Measurements from ENCODE around the gene C17orf58.

- TF ChIP-seq SAP30 (IDR thresholded peaks at IDR 0.05; ENCODE audit: insufficient read depth, insufficient replicate concordance, low read length), result no peak
- 0 out of 2 replicates have a peak, but pooled peaks have one; percentile 39 for TF ChIP-seq ATF3 (IDR thresholded peaks at IDR 0.05; ENCODE audit: insufficient read depth, low read depth, low read length)
- no peak for TF ChIP-seq NRF1 (IDR thresholded peaks at IDR 0.05; ENCODE audit: low read depth, low read length)
- TF ChIP-seq MAX (IDR thresholded peaks at IDR 0.05), result no peak; the same call in 1 of the 2 replicates
- peak in 1 of 2 experiments; percentile 78; a peak in 2 of 3 replicates for TF ChIP-seq POLR2A (IDR thresholded peaks at IDR 0.05; ENCODE audit: control extremely low read depth in 1 of 2, low read depth in 2 of 2, low read length in 2 of 2)
- no peak for TF ChIP-seq CTCF (IDR thresholded peaks at IDR 0.05; ENCODE audit: control extremely low read depth in 1 of 3, insufficient read depth in 1 of 3, low read depth in 1 of 3, low read length in 3 of 3)
- TF ChIP-seq BRCA1 (IDR thresholded peaks at IDR 0.05; ENCODE audit: low read depth, low read length), result no peak
Observed at GRCh38 chr17:68033636-68034451, 37.6 kb upstream of the C17orf58 start.

All from H1 (cell line).